Measurements from ENCODE around the gene CPB2. TPM values are rescaled to one million over a fixed set of nuclear protein-coding genes. Genes with fewer than 3 reads are reported as not detected.

CPB2 gene, protein sequence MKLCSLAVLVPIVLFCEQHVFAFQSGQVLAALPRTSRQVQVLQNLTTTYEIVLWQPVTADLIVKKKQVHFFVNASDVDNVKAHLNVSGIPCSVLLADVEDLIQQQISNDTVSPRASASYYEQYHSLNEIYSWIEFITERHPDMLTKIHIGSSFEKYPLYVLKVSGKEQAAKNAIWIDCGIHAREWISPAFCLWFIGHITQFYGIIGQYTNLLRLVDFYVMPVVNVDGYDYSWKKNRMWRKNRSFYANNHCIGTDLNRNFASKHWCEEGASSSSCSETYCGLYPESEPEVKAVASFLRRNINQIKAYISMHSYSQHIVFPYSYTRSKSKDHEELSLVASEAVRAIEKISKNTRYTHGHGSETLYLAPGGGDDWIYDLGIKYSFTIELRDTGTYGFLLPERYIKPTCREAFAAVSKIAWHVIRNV
- not detected in 2 replicates for total RNA-seq

DNA sequence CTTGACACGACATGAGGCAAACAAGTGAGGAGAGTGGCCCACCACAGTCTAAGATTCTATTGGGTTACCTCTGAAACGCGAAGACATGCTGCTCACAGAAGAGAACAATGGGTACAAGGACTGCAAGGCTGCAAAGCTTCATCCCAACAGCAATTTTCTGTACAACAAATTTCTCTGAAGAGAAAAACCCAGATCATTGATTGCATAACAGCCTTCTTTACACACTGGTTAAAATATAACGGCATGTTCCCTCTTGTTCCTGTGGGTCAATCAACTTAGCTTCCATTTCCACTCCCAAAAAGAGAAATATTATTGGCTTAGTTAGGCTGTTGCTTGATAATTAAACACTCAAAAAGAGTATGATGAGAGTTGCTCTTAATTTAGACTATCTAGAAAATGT lies at the start of gene CPB2:
TSS of gene CPB2 (minus strand) at position 166 of the 400 bp plus-strand sequence. CDS start at position 142, 24 bp downstream.

DNA sequence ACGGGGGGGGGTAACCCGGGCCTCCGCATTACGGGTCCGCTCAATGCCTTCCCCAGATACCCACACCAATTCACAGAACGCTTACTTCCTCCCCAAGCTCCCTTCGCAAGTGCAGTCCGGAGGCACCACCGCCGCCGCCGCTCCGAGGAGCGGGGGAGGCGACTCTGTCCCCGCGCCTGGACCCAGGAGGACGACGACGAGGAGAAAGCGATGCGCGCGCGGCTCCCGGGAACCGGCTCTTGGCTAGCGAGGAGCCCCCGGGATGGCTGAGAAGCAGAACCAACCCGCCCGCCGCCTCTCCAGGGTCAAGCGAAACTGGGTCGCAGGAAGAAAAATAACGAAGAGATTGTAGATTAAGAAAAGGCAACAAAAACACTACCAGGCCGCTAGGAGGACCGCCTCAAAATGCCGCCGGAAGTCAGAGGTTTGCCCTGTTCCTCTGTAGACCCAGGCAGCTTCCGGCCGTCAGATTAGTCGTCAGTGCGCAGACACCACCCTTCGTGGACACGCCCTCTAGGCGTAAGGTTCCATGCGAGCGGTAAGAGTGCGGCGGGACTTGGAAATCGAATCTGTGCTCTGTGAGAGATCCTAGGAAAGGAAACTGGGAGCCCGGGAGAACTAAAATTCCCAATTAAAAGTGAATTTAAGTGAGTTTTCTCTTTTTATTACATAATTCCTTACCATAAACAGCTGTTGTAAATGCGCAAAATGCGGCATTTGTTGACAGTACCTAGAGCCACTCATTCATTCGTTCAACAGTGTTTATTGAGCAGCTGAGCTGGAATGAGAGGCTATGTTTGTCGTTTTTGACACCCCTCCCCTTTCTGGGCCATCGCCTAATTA lies 52.3 kb downstream of the CPB2 start, which contains the start of gene ZC3H13:
TSS of gene ZC3H13 (minus strand) at position 428 of the 843 bp plus-strand sequence. CDS start 7,239 bp downstream, outside the sequence.

Other genes with a start within 250 kb of the CPB2 start
- gene ZC3H13, start 52.3 kb downstream of the CPB2 start, total RNA-seq, result 12.2 and 12.4 TPM in 2 replicates
- 0.06 and 1.4 TPM in 2 replicates for gene LCP1, start 77.1 kb upstream of the CPB2 start, total RNA-seq
- not detected in 2 replicates for gene LRRC63, start 106.9 kb upstream of the CPB2 start, total RNA-seq